HG03175 (cell line): Measurements from ENCODE around the gene MANBA.
"Not testable (repeated sequence)": the region's sequence is repeated elsewhere in the genome, so short reads cannot be mapped to it uniquely, and the experiment has no call there.

Experiments
- ATAC-seq: cut with Tn5 transposase; IDR thresholded peaks from one replicate; pipeline ENCODE4 v1.9.1; 2021; ENCODE audit warnings: mild to moderate bottlenecking, moderate library complexity; ENCODE audit not compliant: unreplicated experiment

The MANBA gene

DNA sequence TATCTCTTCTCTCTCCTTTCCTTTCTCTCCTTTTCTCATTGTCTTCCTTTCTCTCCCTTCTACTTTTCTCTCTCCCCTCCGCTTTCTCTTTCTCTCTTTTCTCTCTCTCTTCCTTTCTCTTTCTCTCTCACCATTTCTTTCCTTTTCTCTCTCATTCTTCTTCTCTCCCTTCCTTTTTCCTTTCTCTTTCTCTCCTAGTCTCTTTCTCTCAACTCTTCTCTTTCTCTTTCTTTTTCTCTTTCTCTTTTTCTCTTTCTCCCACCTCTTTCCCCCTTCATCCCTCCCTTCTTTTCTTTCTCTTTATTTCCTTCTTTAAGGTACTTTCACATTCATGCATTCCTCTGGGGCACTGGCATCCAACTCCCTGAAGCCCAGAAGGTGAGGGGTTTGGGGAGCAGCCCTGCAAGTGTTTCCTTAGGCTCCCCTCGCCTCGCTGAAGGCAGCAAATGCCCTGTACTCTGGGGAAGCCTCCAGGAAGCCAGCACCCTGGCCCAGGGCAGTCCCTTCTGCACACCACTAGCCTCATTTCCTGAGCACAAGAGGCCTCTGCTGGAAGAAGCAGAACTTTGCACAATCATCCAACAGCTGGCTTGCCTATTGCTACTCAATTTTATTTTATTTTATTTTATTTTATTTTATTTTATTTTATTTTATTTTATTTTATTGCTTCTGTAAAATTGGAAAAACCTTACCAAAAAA lies 135.4 kb downstream of the MANBA start:
- ATAC-seq = peak; percentile 97

DNA sequence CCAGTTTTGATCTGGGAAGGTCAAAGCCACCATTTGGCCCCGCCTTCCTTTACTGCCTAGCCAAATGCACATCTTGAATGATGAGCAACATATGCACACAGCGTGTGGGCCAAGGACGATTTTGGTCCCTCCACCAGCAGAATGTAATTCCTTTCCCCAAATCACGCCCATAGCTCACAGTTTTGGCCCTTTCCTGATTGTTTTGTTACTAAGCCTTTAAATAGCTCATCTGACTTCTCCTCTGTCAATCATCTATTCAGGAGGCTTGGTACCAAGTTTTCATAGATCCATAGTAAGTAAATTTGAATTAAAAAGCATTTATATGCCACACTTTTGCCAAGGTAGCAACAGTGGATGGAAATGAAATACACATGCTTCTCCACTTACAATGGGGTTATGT lies 136.3 kb downstream of the MANBA start:
- no peak for ATAC-seq

GRCh38 chr4:102623622-102624021 lies 137.1 kb downstream of the MANBA start:
- no peak for ATAC-seq

GRCh38 chr4:102620697-102621497 lies 139.9 kb downstream of the MANBA start:
- peak; percentile 41 for ATAC-seq

DNA sequence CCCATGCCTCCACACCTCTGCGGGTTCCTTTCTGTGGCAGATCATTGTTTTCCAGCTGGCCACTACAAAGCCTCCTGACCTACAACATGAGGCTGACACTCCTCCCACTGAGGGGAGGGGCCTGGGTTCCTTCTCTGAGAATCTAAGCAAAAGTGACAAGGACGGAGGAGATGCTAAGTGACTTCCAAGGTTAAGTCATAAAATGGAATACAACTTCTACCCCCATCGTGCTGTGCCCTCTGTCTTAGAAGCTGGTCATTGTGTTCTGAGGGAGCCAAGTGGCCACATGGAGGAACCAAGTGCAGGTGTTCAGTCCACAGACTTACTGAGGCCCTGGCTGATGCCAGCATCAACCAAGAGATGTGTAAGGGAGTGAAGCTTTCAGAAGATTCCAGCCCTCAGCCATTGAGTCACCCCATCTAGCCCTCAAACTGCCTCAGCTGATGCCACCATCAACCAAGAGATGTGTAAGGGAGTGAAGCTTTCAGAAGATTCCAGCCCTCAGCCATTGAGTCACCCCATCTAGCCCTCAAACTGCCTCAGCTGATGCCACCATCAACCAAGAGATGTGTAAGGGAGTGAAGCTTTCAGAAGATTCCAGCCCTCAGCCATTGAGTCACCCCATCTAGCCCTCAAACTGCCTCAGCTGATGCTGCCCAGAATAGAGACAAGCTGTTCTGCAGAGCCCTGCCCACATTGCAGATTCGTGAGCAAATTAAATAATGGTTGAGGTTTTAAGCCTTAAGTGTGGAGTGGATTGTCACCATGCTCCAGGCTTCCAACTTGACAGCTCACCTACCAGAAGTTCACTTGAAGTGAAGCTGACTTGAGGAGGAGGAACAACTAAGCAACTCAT lies 140.8 kb downstream of the MANBA start:
- ATAC-seq = peak; percentile 5

DNA sequence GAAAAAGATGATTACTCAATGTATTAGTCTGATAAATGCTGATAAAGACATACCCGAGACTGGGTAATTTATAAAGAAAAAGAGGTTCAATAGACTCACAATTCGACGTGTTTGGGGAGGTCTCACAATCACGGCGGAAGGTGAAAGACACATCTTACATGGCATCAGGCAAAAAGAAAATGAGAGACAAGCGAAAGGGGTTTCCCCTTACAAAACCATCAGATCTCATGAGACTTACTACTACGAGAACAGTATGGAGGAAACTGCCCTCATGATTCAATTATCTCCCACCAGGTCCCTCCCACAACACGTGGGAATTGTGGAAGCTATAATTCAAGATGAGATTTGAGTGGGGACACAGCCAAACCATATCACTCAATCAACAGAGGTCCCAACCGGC lies 141.7 kb downstream of the MANBA start:
- ATAC-seq = not testable (repeated sequence)

DNA sequence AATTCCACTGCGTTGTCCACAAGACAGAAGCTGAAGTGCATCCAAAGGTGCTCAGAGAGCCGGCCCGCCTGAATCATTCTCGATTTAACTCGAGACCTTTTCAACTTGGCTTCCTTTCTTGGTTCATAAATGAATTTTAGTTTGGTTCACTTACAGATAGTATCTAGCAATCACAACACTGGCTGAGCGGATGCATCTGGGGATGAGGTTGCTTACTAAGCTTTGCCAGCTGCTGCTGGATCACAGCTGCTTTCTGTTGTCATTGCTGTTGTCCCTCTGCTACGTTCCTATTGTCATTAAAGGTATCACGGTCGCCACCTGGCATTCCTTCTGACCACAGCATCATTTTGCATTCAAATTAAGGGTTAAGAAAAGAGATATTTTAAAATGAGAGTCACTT lies 144.1 kb downstream of the MANBA start:
- no peak for ATAC-seq

DNA sequence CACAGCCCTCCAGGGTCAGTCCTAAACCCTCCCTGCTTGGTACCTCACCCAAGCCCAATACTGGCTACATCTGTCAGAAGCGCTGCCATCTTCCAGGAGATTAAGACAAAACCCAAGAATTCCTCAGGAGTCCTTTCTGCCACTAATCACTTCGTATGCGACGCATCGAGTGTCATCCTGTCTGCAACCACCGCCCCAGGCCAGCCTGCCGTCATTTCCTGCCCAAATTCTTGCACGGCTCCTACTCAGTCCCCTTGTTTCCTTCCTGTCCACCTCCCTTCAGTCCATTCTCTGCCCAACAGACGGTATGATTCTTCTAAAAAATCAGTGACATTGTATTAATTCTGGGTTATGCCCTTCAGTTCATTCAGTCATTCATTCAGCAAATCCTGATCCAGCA lies 146.0 kb downstream of the MANBA start:
- ATAC-seq = no peak

GRCh38 chr4:102612824-102613366 lies 147.9 kb downstream of the MANBA start:
- no peak for ATAC-seq

DNA sequence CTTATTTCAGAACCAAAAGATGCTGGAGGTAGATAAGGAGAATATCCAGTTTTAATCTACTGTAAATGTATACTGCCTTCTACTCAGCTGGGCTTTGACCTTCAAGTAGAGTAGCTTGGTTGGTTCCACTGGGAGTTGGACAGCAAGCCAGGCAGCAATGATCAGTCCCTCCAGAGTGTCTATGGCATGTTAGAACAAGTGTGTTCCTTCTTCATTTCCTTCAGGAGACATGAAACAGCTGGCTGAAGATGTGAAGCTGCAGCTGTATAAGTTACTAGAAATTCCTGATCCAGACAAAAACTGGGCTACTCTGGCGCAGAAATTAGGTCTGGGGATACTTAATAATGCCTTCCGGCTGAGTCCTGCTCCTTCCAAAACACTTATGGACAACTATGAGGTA lies 148.6 kb downstream of the MANBA start:
- ATAC-seq = no peak

DNA sequence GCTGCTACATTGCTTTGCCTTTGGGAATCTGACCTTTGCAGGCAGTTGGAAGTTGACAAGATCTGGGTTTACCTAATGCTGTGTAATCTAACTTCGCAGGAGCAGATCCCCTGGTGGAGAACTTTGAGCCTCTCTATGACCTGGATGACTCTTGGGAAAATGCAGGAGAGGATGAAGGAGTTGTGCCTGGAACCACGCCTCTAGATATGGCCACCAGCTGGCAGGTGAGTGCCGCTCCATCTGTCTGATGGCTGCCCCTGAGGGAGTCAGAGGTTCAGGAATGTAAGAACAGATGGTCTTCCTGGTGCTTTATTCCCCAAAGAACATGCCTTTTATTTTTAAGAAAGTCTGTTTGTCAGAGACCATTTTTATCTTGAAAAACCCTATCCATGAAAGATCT lies 150.3 kb downstream of the MANBA start:
- ATAC-seq = no peak

GRCh38 chr4:102610007-102610406 lies 150.8 kb downstream of the MANBA start:
- ATAC-seq = peak; percentile 48

DNA sequence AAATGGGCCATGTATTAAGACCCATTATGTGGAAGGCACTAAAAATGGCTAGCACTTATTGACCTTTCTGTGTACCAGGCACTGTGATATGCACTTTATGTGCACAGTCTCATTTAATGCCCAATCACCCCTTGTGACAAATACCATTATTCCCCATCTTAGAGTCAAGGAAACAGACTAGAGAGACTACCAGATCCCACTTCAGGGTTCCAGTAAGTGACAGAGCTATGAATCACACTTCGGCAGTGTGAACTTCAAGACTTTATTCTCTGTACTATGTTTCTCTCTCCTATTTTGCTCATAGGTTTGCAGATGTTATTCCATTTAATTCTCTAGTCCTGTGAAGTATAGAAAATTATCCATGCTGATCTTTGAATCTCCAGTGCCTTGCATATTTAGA lies 152.6 kb downstream of the MANBA start:
- no peak for ATAC-seq

GRCh38 chr4:102606846-102607450 lies 153.8 kb downstream of the MANBA start:
- ATAC-seq = no peak

DNA sequence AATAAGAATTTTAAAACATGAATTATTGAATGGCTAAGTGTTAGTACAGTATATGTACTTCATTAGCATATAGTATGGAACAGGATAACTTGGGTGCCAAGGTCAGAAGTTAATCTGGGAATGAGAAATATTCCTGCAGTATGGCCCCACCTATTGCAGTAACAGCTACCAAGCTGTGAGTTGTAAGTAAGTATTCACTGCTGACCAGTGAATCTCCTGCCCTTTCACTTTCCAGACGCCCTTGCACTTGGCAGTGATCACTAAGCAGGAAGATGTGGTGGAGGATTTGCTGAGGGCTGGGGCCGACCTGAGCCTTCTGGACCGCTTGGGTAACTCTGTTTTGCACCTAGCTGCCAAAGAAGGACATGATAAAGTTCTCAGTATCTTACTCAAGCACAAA lies 154.5 kb downstream of the MANBA start:
- no peak for ATAC-seq

DNA sequence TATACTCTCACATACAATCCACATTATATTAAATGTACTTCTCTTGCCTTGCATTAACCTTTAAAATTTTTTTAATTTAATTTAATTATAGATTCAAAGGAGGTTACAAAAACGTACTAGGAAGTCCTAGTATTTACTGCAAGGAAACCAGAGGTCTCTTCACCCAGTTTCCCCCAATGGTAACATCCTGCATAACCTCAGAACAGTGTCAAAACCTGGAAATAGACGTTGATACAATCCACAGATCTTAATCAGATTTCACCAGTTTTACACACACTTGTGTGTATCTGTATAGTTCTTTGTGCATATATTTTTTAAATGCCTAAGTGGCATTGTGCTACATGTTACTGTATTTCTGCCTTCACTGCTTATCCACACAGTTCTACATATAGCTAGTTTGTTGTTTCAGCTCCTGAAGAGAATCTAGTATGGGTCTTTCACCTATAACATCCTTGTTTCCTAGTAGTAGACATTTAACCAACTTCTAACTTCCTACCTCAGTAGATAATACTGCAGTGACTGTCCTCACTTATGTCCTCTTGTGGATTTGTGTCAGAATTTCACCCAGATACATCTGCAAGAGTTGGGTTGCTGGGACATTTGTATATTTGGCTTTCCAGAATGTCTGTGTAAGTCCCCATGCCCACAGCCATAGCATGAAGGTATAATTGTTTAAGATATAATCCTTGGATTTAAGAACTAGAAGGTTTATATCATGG lies 156.4 kb downstream of the MANBA start:
- ATAC-seq = no peak

GRCh38 chr4:102601586-102602227 lies 159.1 kb downstream of the MANBA start:
- no peak for ATAC-seq

- no peak for ATAC-seq
These were observed 160.1 kb downstream of the MANBA start for GRCh38 chr4:102600689-102601088.

- ATAC-seq = no peak
These were observed 160.9 kb downstream of the MANBA start for GRCh38 chr4:102599886-102600285.

GRCh38 chr4:102599455-102599854 lies 161.3 kb downstream of the MANBA start:
- no peak for ATAC-seq
